ENCODE data around the gene ETV7.

Gene ETV7

DNA sequence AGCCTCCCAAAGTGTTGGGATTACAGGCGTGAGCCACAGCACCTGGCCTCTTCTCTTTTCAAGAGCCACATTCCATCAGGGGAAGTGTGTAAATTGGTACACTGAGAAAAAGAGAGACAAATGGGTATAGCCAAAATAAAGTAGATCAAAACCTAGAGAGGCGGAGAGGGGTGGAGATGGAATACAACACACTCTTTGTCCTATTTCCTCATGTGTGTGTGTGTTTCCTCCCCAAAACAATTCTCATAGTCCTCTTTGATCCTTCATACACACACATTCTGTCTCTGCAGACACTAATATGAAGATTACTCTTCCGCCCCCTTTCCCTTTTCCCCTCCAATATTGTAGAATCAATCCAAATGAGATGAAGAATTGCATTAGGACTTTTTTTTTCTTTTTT lies 39.2 kb upstream of the ETV7 start:
- Histone ChIP-seq H3K4me2 (ENCODE audit: low read depth, low read length, poor library complexity, severe bottlenecking) (no peak overlapping the region), H3F3A (ENCODE audit: insufficient read depth) (peaks cover 15% of the 10 kb centered on the region), H3K36me3 (ENCODE audit: low read length) (no peaks in the 10 kb centered on the region), H3K79me2 (ENCODE audit: insufficient read depth, low read length) (no peaks in the 10 kb centered on the region), H4K20me1 (ENCODE audit: low read depth, low read length) (no peaks in the 10 kb centered on the region), H2AFZ (ENCODE audit: low read depth, low read length, severe bottlenecking) (no peak overlapping the region), H3K9me3 (ENCODE audit: insufficient read depth, low read length) (no peaks in the 10 kb centered on the region), H3K4me3 (ENCODE audit: insufficient read depth, low read length, poor library complexity, severe bottlenecking) (no peak overlapping the region), H3K9ac (ENCODE audit: low read length) (no peak overlapping the region), H3K27ac (ENCODE audit: low read depth, low read length) (no peak overlapping the region), H3K9me2 (replicated peaks; ENCODE audit: insufficient read depth, low read length) (no peaks in the 10 kb centered on the region), H3K27me3 (ENCODE audit: low read length) (no peaks in the 10 kb centered on the region)
- TF ChIP-seq, protein P1, sequence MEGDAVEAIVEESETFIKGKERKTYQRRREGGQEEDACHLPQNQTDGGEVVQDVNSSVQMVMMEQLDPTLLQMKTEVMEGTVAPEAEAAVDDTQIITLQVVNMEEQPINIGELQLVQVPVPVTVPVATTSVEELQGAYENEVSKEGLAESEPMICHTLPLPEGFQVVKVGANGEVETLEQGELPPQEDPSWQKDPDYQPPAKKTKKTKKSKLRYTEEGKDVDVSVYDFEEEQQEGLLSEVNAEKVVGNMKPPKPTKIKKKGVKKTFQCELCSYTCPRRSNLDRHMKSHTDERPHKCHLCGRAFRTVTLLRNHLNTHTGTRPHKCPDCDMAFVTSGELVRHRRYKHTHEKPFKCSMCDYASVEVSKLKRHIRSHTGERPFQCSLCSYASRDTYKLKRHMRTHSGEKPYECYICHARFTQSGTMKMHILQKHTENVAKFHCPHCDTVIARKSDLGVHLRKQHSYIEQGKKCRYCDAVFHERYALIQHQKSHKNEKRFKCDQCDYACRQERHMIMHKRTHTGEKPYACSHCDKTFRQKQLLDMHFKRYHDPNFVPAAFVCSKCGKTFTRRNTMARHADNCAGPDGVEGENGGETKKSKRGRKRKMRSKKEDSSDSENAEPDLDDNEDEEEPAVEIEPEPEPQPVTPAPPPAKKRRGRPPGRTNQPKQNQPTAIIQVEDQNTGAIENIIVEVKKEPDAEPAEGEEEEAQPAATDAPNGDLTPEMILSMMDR (IDR thresholded peaks at IDR 0.05; ENCODE audit: insufficient read depth, low read length, poor library complexity, severe bottlenecking), result no peak
- TF ChIP-seq EZH2phosphoT487 (conservative IDR thresholded peaks at IDR 0.05; ENCODE audit: low read length), result no peak

DNA sequence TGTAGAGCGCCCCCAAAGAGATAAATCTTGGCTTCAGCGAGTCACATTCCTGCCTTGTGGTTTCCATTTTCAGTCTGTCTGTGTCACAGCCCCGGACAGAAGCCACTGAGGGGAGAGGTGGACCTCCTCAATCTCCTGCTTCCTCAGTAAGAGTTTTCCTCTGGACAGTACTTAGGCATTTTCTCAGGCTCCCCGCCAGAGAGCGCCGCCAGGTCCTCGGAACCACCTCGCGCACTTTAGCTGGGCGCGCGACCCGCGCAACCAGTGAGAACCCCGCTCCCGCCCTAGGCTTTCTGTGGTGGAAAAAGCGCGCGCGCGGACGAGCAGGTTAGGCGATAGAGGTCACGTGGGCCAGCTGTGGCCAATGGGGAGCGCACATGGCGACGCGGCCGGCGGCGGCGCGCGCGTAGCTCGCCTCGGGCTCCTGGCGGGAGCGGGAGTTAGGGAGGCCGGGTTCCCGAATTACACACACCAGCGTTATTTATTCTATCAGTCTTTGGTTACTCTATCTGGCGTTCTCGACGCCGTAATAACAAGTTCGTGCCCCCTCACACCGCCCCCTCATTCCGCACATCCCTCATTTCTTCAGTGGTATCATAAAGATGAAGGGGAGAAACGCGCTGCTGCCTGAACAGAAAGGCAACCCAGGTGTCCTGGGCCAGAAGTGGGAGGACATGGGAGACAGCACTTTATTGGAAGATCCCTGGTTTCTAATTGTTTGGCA lies 35.8 kb upstream of the ETV7 start:
- Histone ChIP-seq H3K9ac (ENCODE audit: low read length) (peak overlapping the region; percentile 62), H3K27me3 (ENCODE audit: low read length) (no peaks in the 10 kb centered on the region), H3K4me2 (ENCODE audit: low read depth, low read length, poor library complexity, severe bottlenecking) (peak overlapping the region; percentile 67), H3K27ac (ENCODE audit: low read depth, low read length) (peak overlapping the region; percentile 36), H3K9me2 (replicated peaks; ENCODE audit: insufficient read depth, low read length) (no peaks in the 10 kb centered on the region), H3K9me3 (ENCODE audit: insufficient read depth, low read length) (no peaks in the 10 kb centered on the region), H3K79me2 (ENCODE audit: insufficient read depth, low read length) (no peaks in the 10 kb centered on the region), H3K4me3 (ENCODE audit: insufficient read depth, low read length, poor library complexity, severe bottlenecking) (peak overlapping the region; percentile 47), H3F3A (ENCODE audit: insufficient read depth) (peaks cover 15% of the 10 kb centered on the region), H4K20me1 (ENCODE audit: low read depth, low read length) (no peaks in the 10 kb centered on the region), H2AFZ (ENCODE audit: low read depth, low read length, severe bottlenecking) (peak overlapping the region; percentile 98), H3K36me3 (ENCODE audit: low read length) (no peaks in the 10 kb centered on the region)
- TF ChIP-seq EZH2phosphoT487 (conservative IDR thresholded peaks at IDR 0.05; ENCODE audit: low read length), result no peak
- TF ChIP-seq, protein P1 (IDR thresholded peaks at IDR 0.05; ENCODE audit: insufficient read depth, low read length, poor library complexity, severe bottlenecking), result peak; percentile 94

- Histone ChIP-seq H3K9me3 (ENCODE audit: insufficient read depth, low read length) (no peaks in the 10 kb centered on the region), H3K9ac (ENCODE audit: low read length) (peak overlapping the region; percentile 62), H3K4me2 (ENCODE audit: low read depth, low read length, poor library complexity, severe bottlenecking) (peak overlapping the region; percentile 67), H3K27ac (ENCODE audit: low read depth, low read length) (peak overlapping the region; percentile 33), H3K4me3 (ENCODE audit: insufficient read depth, low read length, poor library complexity, severe bottlenecking) (peak overlapping the region; percentile 40), H2AFZ (ENCODE audit: low read depth, low read length, severe bottlenecking) (peak overlapping the region; percentile 98), H4K20me1 (ENCODE audit: low read depth, low read length) (no peaks in the 10 kb centered on the region), H3K36me3 (ENCODE audit: low read length) (no peaks in the 10 kb centered on the region), H3F3A (ENCODE audit: insufficient read depth) (peaks cover 14% of the 10 kb centered on the region; the same call in 1 of the 2 replicates), H3K9me2 (replicated peaks; ENCODE audit: insufficient read depth, low read length) (no peaks in the 10 kb centered on the region), H3K27me3 (ENCODE audit: low read length) (no peaks in the 10 kb centered on the region), H3K79me2 (ENCODE audit: insufficient read depth, low read length) (no peaks in the 10 kb centered on the region)
- TF ChIP-seq, protein P1 (IDR thresholded peaks at IDR 0.05; ENCODE audit: insufficient read depth, low read length, poor library complexity, severe bottlenecking), result no peak
- no peak for TF ChIP-seq EZH2phosphoT487 (conservative IDR thresholded peaks at IDR 0.05; ENCODE audit: low read length)
Measured at GRCh38 chr6:36422714-36423100, 35.2 kb upstream of the ETV7 start.

Measured in SU-DHL-6 (cell line).